HepG2 (cell line): Measurements from ENCODE around the gene FAM3C. TPM values are rescaled to one million over a fixed set of nuclear protein-coding genes. Genes with fewer than 3 reads are reported as not detected.

ENCODE experiments used
- ATM ChIP-seq: fragments of 450-650 bp; IDR thresholded peaks from 2 replicates; pipeline ENCODE4 v1.7.1; 2017; ENCODE audit warnings: mild to moderate bottlenecking, borderline replicate concordance
- CREM ChIP-seq, 2 experiments: sonication (generic) in 1 of 2; formaldehyde crosslinking in 1 of 2; IDR thresholded peaks; 2 replicates each; pipeline versions ENCODE4 v1.4.0 to v1.6.1; 2016 to 2020; ENCODE audit warnings: antibody characterized with exemption in 1 of 2, mild to moderate bottlenecking in 1 of 2, missing genetic modification reagents in 1 of 2
- DMAP1 ChIP-seq: IDR thresholded peaks from 2 replicates; pipeline ENCODE4 v1.6.1; 2016
- KDM5B ChIP-seq: sonication (generic); formaldehyde crosslinking; IDR thresholded peaks from 2 replicates; pipeline ENCODE4 v1.4.0; 2020; ENCODE audit warnings: missing genetic modification reagents, mild to moderate bottlenecking, borderline replicate concordance
- MEF2D ChIP-seq: sonication (generic); formaldehyde crosslinking; IDR thresholded peaks from 2 replicates; pipeline ENCODE4 v1.5.1; 2020; ENCODE audit warnings: mild to moderate bottlenecking, missing genetic modification reagents
- NR2F6 ChIP-seq, 2 experiments: IDR thresholded peaks; 2 replicates each; pipeline ENCODE4 v1.6.1; 2016; ENCODE audit warnings: antibody characterized with exemption in 1 of 2, mild to moderate bottlenecking in 1 of 2
- REPIN1 ChIP-seq: sonication (generic); formaldehyde crosslinking; IDR thresholded peaks from 2 replicates; pipeline ENCODE4 v1.8.0; 2022; ENCODE audit warnings: missing genetic modification reagents, low read depth, mild to moderate bottlenecking, borderline replicate concordance
- SYNCRIP ChIP-seq: fragments of 200-400 bp; formaldehyde crosslinking; IDR thresholded peaks from 2 replicates; pipeline ENCODE4 v1.6.1; 2018; ENCODE audit warnings: mild to moderate bottlenecking, low read depth, low read length; ENCODE audit not compliant: insufficient read depth
- YY1 ChIP-seq: IDR thresholded peaks from 2 replicates; pipeline ENCODE4 v1.6.1; 2011; ENCODE audit warnings: low read length, low read depth, moderate library complexity, mild to moderate bottlenecking; ENCODE audit not compliant: insufficient read depth, insufficient replicate concordance
- ZBTB20 ChIP-seq: sonication (generic); formaldehyde crosslinking; IDR thresholded peaks from 2 replicates; pipeline ENCODE4 v1.8.1; 2023; ENCODE audit warnings: missing genetic modification reagents, low read depth, mild to moderate bottlenecking, borderline replicate concordance
- ZKSCAN1 ChIP-seq: fragments of 150-350 bp; IDR thresholded peaks from 2 replicates; pipeline ENCODE4 v1.6.1; 2014; ENCODE audit warnings: low read length
- ZNF12 ChIP-seq: sonication (generic); formaldehyde crosslinking; IDR thresholded peaks from 2 replicates; pipeline ENCODE4 v1.5.0; 2020; ENCODE audit warnings: missing genetic modification reagents
- ZNF160 ChIP-seq: sonication (generic); formaldehyde crosslinking; IDR thresholded peaks from 2 replicates; pipeline ENCODE4 v1.8.0; 2022; ENCODE audit warnings: mild to moderate bottlenecking, inconsistent platforms, missing genetic modification reagents
- ZNF331 ChIP-seq: sonication (generic); formaldehyde crosslinking; IDR thresholded peaks from 2 replicates; pipeline ENCODE4 v1.4.0; 2020; ENCODE audit warnings: missing genetic modification reagents
- polyA plus RNA-seq, 8 experiments: library from polyadenylated mRNA; depleted of rRNA in 3 of 8; stranded (reverse) in 7 of 8; unstranded in 1 of 8; fragments of >200 nt; fragmentation: Illumina TruSeq in 4 of 8; extraction: Trizol in 4 of 8; gene quantifications; 2 replicates each; pipeline versions ENCODE4 v1.2.1 to v1.2.3, GENCODE V29; 2011 to 2016; ENCODE audit warnings: low read depth in 4 of 8, missing spikeins in 1 of 8, mixed read lengths in 1 of 8; ENCODE audit not compliant: insufficient read depth in 1 of 8
- total RNA-seq, 5 experiments: library from RNA; depleted of rRNA; stranded (reverse); fragments of >200 nt; fragmentation: Illumina TruSeq; extraction: Trizol; gene quantifications; 2 replicates each; pipeline ENCODE4 v1.2.3, GENCODE V29; 2016; ENCODE audit warnings: low read depth in 1 of 5
- TF ChIP-seq, protein P1 (sequence below): sonication (generic); formaldehyde crosslinking; IDR thresholded peaks from 2 replicates; pipeline ENCODE4 v1.8.1; 2023; ENCODE audit warnings: mild to moderate bottlenecking, moderate library complexity, missing genetic modification reagents
- TF ChIP-seq, protein P2 (sequence below): sonication (generic); formaldehyde crosslinking; IDR thresholded peaks from 2 replicates; pipeline ENCODE4 v1.8.0; 2022; ENCODE audit warnings: mild to moderate bottlenecking, missing genetic modification reagents; ENCODE audit not compliant: insufficient replicate concordance
- TF ChIP-seq, protein P3 (sequence below): sonication (generic); formaldehyde crosslinking; conservative IDR thresholded peaks from 2 replicates; pipeline ENCODE4 v1.8.0; 2022; ENCODE audit warnings: mild to moderate bottlenecking, moderate library complexity, missing genetic modification reagents
- TF ChIP-seq, protein P4 (sequence below): IDR thresholded peaks from 2 replicates; pipeline ENCODE4 v1.6.1; 2016; ENCODE audit warnings: missing compliant biosample characterization, missing genetic modification reagents, borderline replicate concordance
- TF ChIP-seq, protein P5 (sequence below): sonication (generic); formaldehyde crosslinking; IDR thresholded peaks from 2 replicates; pipeline ENCODE4 v1.9.0; 2022; ENCODE audit warnings: missing genetic modification reagents, mild to moderate bottlenecking, borderline replicate concordance

The FAM3C gene
- total and polyA plus RNA-seq, 2 of the 13 experiments (the other 11 are each of a cell fraction or from before 2014, with no cell fraction given), result 14.6 to 16.0 TPM

DNA sequence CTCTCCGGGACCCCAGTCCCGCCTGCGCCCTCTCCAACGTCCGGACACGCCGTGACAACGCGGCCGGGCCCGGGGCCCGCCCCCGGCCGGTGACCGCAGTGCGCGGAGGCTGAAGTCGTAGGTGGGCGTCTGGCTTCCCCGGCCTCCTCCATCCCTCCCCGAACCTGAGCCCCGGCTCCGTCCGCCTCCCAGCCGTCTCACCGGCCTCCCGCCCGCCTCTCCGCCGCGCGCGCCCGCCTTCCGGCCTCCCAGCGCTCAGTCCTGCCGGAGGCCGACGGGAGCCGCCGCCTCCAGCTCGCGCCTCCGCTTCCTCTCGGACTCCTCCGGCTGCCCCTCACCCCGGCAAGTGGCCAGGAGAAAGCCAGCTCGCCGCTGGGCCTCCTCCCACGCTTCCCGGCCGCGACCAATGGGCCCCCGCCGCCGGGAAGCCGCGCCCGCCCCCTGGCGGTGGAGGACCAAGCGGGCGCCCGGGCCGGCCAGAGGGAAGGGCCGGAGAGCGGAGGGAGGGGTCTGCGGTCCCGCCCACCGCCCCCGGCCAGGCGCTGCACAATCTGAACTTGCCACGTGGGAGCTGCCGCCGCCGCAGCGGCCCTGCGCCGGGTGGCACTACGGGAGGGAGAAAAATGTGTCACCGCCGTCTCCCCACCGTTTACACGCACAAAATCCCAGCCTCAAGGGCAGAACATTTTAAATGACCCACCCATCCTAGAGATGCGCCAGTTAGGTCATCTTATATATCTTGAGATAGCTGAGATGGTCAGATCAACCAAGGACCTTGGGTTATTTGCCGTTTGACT is at the start of gene FAM3C (continued):
- 0 out of 2 replicates have a peak, but pooled peaks have one; percentile 51 for TF ChIP-seq ZBTB20 (CRISPR knock-in tag)
- TF ChIP-seq, protein P1, sequence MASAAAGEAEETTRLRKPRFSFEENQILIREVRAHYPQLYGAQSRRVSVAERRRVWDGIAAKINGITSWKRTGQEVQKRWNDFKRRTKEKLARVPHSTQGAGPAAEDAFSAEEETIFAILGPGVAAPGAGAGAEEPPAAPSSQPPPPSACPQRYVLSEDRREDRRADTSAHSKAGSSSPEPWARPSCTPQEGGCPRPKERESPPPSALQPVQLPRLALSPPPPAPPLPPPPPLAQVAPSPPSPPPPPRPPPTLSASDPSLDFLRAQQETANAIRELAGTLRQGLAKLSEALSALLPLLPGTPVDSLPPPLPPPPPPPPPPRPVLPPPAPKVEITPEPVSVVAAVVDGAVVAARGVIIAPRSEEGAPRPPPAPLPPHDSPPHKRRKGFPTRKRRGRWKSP (CRISPR knock-in tag), result no peak; the same call in none of the 2 replicates
- TF ChIP-seq, protein P2, sequence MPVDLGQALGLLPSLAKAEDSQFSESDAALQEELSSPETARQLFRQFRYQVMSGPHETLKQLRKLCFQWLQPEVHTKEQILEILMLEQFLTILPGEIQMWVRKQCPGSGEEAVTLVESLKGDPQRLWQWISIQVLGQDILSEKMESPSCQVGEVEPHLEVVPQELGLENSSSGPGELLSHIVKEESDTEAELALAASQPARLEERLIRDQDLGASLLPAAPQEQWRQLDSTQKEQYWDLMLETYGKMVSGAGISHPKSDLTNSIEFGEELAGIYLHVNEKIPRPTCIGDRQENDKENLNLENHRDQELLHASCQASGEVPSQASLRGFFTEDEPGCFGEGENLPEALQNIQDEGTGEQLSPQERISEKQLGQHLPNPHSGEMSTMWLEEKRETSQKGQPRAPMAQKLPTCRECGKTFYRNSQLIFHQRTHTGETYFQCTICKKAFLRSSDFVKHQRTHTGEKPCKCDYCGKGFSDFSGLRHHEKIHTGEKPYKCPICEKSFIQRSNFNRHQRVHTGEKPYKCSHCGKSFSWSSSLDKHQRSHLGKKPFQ, result peak; percentile 20
- TF ChIP-seq, protein P3, sequence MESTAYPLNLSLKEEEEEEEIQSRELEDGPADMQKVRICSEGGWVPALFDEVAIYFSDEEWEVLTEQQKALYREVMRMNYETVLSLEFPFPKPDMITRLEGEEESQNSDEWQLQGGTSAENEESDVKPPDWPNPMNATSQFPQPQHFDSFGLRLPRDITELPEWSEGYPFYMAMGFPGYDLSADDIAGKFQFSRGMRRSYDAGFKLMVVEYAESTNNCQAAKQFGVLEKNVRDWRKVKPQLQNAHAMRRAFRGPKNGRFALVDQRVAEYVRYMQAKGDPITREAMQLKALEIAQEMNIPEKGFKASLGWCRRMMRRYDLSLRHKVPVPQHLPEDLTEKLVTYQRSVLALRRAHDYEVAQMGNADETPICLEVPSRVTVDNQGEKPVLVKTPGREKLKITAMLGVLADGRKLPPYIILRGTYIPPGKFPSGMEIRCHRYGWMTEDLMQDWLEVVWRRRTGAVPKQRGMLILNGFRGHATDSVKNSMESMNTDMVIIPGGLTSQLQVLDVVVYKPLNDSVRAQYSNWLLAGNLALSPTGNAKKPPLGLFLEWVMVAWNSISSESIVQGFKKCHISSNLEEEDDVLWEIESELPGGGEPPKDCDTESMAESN, result peak; percentile 93
- peak; percentile 49; the same call in 1 of the 2 replicates for TF ChIP-seq ZNF12 (CRISPR knock-in tag)
- no peak for TF ChIP-seq NR2F6 (IDR thresholded peaks at IDR 0.05)
- TF ChIP-seq NR2F6 (CRISPR knock-in tag; IDR thresholded peaks at IDR 0.05), result no peak
- TF ChIP-seq YY1, result peak; percentile 83
- TF ChIP-seq ZNF160 (CRISPR knock-in tag), result no peak; the same call in 1 of the 2 replicates
- peak; percentile 94 for TF ChIP-seq DMAP1 (CRISPR knock-in tag)
- TF ChIP-seq REPIN1 (CRISPR knock-in tag), result peak; percentile 89
- TF ChIP-seq, protein P4, sequence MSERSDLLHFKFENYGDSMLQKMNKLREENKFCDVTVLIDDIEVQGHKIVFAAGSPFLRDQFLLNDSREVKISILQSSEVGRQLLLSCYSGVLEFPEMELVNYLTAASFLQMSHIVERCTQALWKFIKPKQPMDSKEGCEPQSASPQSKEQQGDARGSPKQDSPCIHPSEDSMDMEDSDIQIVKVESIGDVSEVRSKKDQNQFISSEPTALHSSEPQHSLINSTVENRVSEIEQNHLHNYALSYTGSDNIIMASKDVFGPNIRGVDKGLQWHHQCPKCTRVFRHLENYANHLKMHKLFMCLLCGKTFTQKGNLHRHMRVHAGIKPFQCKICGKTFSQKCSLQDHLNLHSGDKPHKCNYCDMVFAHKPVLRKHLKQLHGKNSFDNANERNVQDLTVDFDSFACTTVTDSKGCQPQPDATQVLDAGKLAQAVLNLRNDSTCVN (CRISPR knock-in tag), result peak; percentile 48; the same call in 1 of the 2 replicates
- no peak for TF ChIP-seq SYNCRIP
- peak; percentile 91; the same call in 1 of the 2 replicates for TF ChIP-seq KDM5B
- no peak for TF ChIP-seq ZKSCAN1
- TF ChIP-seq CREM (IDR thresholded peaks at IDR 0.05), result 0 out of 2 replicates have a peak, but pooled peaks have one; percentile 30
- no peak for TF ChIP-seq CREM (CRISPR knock-in tag; IDR thresholded peaks at IDR 0.05)
- TF ChIP-seq MEF2D, result no peak
- TF ChIP-seq ZNF331 (CRISPR knock-in tag), result peak; percentile 83
- TF ChIP-seq, protein P5, sequence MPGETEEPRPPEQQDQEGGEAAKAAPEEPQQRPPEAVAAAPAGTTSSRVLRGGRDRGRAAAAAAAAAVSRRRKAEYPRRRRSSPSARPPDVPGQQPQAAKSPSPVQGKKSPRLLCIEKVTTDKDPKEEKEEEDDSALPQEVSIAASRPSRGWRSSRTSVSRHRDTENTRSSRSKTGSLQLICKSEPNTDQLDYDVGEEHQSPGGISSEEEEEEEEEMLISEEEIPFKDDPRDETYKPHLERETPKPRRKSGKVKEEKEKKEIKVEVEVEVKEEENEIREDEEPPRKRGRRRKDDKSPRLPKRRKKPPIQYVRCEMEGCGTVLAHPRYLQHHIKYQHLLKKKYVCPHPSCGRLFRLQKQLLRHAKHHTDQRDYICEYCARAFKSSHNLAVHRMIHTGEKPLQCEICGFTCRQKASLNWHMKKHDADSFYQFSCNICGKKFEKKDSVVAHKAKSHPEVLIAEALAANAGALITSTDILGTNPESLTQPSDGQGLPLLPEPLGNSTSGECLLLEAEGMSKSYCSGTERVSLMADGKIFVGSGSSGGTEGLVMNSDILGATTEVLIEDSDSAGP, result peak; percentile 91; the same call in 1 of the 2 replicates
- no peak for TF ChIP-seq ATM
